Measurements from ENCODE around the gene REL. TPM values are rescaled to one million over a fixed set of nuclear protein-coding genes. Genes with fewer than 3 reads are reported as not detected.
"Not testable (repeated sequence)": the region's sequence is repeated elsewhere in the genome, so short reads cannot be mapped to it uniquely, and the experiment has no call there.

The REL gene
- total and polyA plus RNA-seq, 5 experiments from 2014 or later, result 12.5 to 28.8 (median 20.0) TPM

- POLR2A ChIA-PET, result interaction anchor here (0.7 kb wide), 1 partner anchor 23 kb away, joined by 4 read pairs; no protein-coding TSS in a partner anchor
- DNase-seq (peak in 2 of 10 donors; percentile 31 to 39), ATAC-seq (peak; percentile 84 to 91)
- Mint-ChIP-seq H3K27me3 (no peaks in the 10 kb centered on the region), H3K27ac (peak overlapping the region in 1 of 10 donors; percentile 74), H3K9me3 (peaks cover 0 to 2% (median 0%) of the 10 kb centered on the region in 9 donors), H3K4me3 (no peak overlapping the region), H3K36me3 (peaks cover 4 to 53% (median 14%) of the 10 kb centered on the region in 3 donors), H3K4me1 (peaks cover 24 to 59% (median 48%) of the 10 kb centered on the region in 4 donors)
These were observed 9.8 kb downstream of the REL start for GRCh38 chr2:60891180-60891579.

GRCh38 chr2:60898567-60898966 lies 17.2 kb downstream of the REL start:
- H3K27ac Mint-ChIP-seq, result peak overlapping the region in 2 of 10 donors; percentile 4 to 69
- no peak overlapping the region for H3K4me3 Mint-ChIP-seq
- peaks cover 12 to 84% (median 31%) of the 10 kb centered on the region in 3 donors for H3K36me3 Mint-ChIP-seq
- POLR2A ChIA-PET, result no interaction called here
- H3K9me3 Mint-ChIP-seq, result no peaks in the 10 kb centered on the region
- DNase-seq (no peak), ATAC-seq (no peak)
- H3K4me1 Mint-ChIP-seq, result peaks cover 7 to 22% (median 10%) of the 10 kb centered on the region in 4 donors
- no peaks in the 10 kb centered on the region for H3K27me3 Mint-ChIP-seq

GRCh38 chr2:60899230-60899891 lies 18.0 kb downstream of the REL start:
- POLR2A ChIA-PET, result no interaction called here

GRCh38 chr2:60899892-60900249 lies 18.5 kb downstream of the REL start:
- no peak for ATAC-seq
- H3K4me3 Mint-ChIP-seq, result peak overlapping the region in 1 of 10 donors; percentile 12
- peaks cover 5 to 18% (median 7%) of the 10 kb centered on the region in 4 donors for H3K4me1 Mint-ChIP-seq
- POLR2A ChIA-PET, result no interaction called here
- no peaks in the 10 kb centered on the region for H3K27me3 Mint-ChIP-seq
- no peak for DNase-seq
- peak overlapping the region in 5 of 10 donors; percentile 56 to 77 (median 69) for H3K27ac Mint-ChIP-seq
- H3K9me3 Mint-ChIP-seq, result no peaks in the 10 kb centered on the region
- peaks cover 8 to 78% (median 26%) of the 10 kb centered on the region in 3 donors for H3K36me3 Mint-ChIP-seq

More at GRCh38 chr2:60899230-60899891, 18.0 kb downstream of the REL start:
- H3K4me1 Mint-ChIP-seq, result peaks cover 5 to 18% (median 7%) of the 10 kb centered on the region in 4 donors
- ATAC-seq (peak in 1 of 2 donors; percentile 12), DNase-seq (no peak)
- H3K27me3 Mint-ChIP-seq, result no peaks in the 10 kb centered on the region
- peaks cover 10 to 80% (median 28%) of the 10 kb centered on the region in 3 donors for H3K36me3 Mint-ChIP-seq
- H3K27ac Mint-ChIP-seq, result peak overlapping the region in 7 of 10 donors; percentile 57 to 79 (median 70)
- peak overlapping the region in 1 of 10 donors; percentile 44 for H3K4me3 Mint-ChIP-seq
- no peaks in the 10 kb centered on the region for H3K9me3 Mint-ChIP-seq

- H3K36me3 Mint-ChIP-seq, result peaks cover 8 to 78% (median 31%) of the 10 kb centered on the region in 3 donors
- H3K4me3 Mint-ChIP-seq, H3K27me3 Mint-ChIP-seq, POLR2A ChIA-PET, ATAC-seq, H3K9me3 Mint-ChIP-seq, DNase-seq: not testable (repeated sequence)
- peaks cover 5 to 18% (median 9%) of the 10 kb centered on the region in 4 donors for H3K4me1 Mint-ChIP-seq
- H3K27ac Mint-ChIP-seq, result peak overlapping the region in 2 of 10 donors; percentile 11 to 44
These were observed 19.9 kb downstream of the REL start for GRCh38 chr2:60901296-60901695.

GRCh38 chr2:60905867-60906266 lies 24.5 kb downstream of the REL start:
- H3K9me3 Mint-ChIP-seq, ATAC-seq, POLR2A ChIA-PET, H3K4me3 Mint-ChIP-seq, H3K4me1 Mint-ChIP-seq, DNase-seq, H3K27me3 Mint-ChIP-seq: not testable (repeated sequence)
- Mint-ChIP-seq H3K27ac (peak overlapping the region in 5 of 10 donors; percentile 3 to 51 (median 33)), H3K36me3 (peaks cover 4 to 66% (median 21%) of the 10 kb centered on the region in 3 donors)

- peak in 1 of 2 donors; percentile 20 for ATAC-seq
- peaks cover 4 to 63% (median 19%) of the 10 kb centered on the region in 3 donors for H3K36me3 Mint-ChIP-seq
- no peaks in the 10 kb centered on the region for H3K9me3 Mint-ChIP-seq
- peak overlapping the region in 2 of 10 donors; percentile 15 to 51 for H3K27ac Mint-ChIP-seq
- DNase-seq, result no peak
- POLR2A ChIA-PET, result no interaction called here
- peaks cover 0 to 8% (median 4%) of the 10 kb centered on the region in 4 donors for H3K4me1 Mint-ChIP-seq
- no peak overlapping the region for H3K4me3 Mint-ChIP-seq
- H3K27me3 Mint-ChIP-seq, result no peaks in the 10 kb centered on the region
These were observed 25.0 kb downstream of the REL start for GRCh38 chr2:60906395-60906794.

- DNase-seq (no peak), ATAC-seq (no peak)
- peaks cover 0 to 8% (median 4%) of the 10 kb centered on the region in 4 donors for H3K4me1 Mint-ChIP-seq
- peaks cover 4 to 56% (median 17%) of the 10 kb centered on the region in 3 donors for H3K36me3 Mint-ChIP-seq
- no peaks in the 10 kb centered on the region for H3K27me3 Mint-ChIP-seq
- no peaks in the 10 kb centered on the region for H3K9me3 Mint-ChIP-seq
- POLR2A ChIA-PET, result no interaction called here
- H3K4me3 Mint-ChIP-seq, result no peak overlapping the region
- no peak overlapping the region for H3K27ac Mint-ChIP-seq
These were observed 26.0 kb downstream of the REL start for GRCh38 chr2:60907329-60907728.

GRCh38 chr2:60925994-60926740 lies 44.8 kb downstream of the REL start:
- ATAC-seq (no peak), DNase-seq (no peak)
- peak overlapping the region in 2 of 10 donors; percentile 13 to 78 for H3K27ac Mint-ChIP-seq
- H3K36me3 Mint-ChIP-seq, result peaks cover 9 to 59% (median 36%) of the 10 kb centered on the region in 3 donors
- POLR2A ChIA-PET, result no interaction called here
- H3K4me3 Mint-ChIP-seq, result no peak overlapping the region
- H3K4me1 Mint-ChIP-seq, result peaks cover 0 to 22% (median under 1%) of the 10 kb centered on the region in 4 donors
- H3K27me3 Mint-ChIP-seq, result no peaks in the 10 kb centered on the region
- no peaks in the 10 kb centered on the region for H3K9me3 Mint-ChIP-seq

- Mint-ChIP-seq H3K9me3 (no peaks in the 10 kb centered on the region), H3K27ac (peak overlapping the region in 4 of 10 donors; percentile 13 to 70 (median 42)), H3K27me3 (no peaks in the 10 kb centered on the region), H3K4me1 (peaks cover 0 to 22% (median under 1%) of the 10 kb centered on the region in 4 donors), H3K36me3 (peaks cover 9 to 59% (median 36%) of the 10 kb centered on the region in 3 donors), H3K4me3 (no peak overlapping the region)
- ATAC-seq (no peak), DNase-seq (no peak)
- POLR2A ChIA-PET, result interaction anchor here (0.6 kb wide), 1 partner anchor 47 kb away, joined by 5 read pairs; no protein-coding TSS in a partner anchor
These were observed 45.6 kb downstream of the REL start for GRCh38 chr2:60926741-60927552.

GRCh38 chr2:60932061-60932460 lies 50.7 kb downstream of the REL start:
- H3K4me3 Mint-ChIP-seq, ATAC-seq, POLR2A ChIA-PET, H3K27me3 Mint-ChIP-seq, DNase-seq, H3K9me3 Mint-ChIP-seq: not testable (repeated sequence)
- H3K36me3 Mint-ChIP-seq, result peaks cover 5 to 35% (median 16%) of the 10 kb centered on the region in 3 donors
- H3K4me1 Mint-ChIP-seq, result peaks cover 2 to 25% (median 4%) of the 10 kb centered on the region in 4 donors
- H3K27ac Mint-ChIP-seq, result peak overlapping the region in 3 of 10 donors; percentile 3 to 74 (median 40)

GRCh38 chr2:60932954-60933353 lies 51.6 kb downstream of the REL start:
- Mint-ChIP-seq H3K4me3 (no peak overlapping the region), H3K27ac (peak overlapping the region in 1 of 10 donors; percentile 9), H3K4me1 (peaks cover 5 to 21% (median 7%) of the 10 kb centered on the region in 4 donors), H3K9me3 (no peaks in the 10 kb centered on the region), H3K36me3 (peaks cover 5 to 26% (median 7%) of the 10 kb centered on the region in 3 donors), H3K27me3 (no peaks in the 10 kb centered on the region)
- DNase-seq (no peak), ATAC-seq (no peak)
- POLR2A ChIA-PET, result no interaction called here

Measured in naive thymus-derived CD8-positive, alpha-beta T cell (primary cell).